GM23338 (cell line): ENCODE measurements around the gene RGMB. TPM values are rescaled to one million over a fixed set of nuclear protein-coding genes. Genes with fewer than 3 reads are reported as not detected.

Experiments used
- CTCF ChIP-seq, 2 experiments: fragments of 200-600 bp in 1 of 2; sonication (generic) in 1 of 2; conservative IDR thresholded peaks; 2 replicates each; pipeline versions ENCODE4 v1.5.1 to v1.6.1; 2016 to 2017; ENCODE audit warnings: antibody characterized with exemption in 2 of 2, low read depth in 2 of 2, mild to moderate bottlenecking in 2 of 2, moderate library complexity in 1 of 2
- ETS1 ChIP-seq: IDR thresholded peaks from 2 replicates; pipeline ENCODE4 v1.6.1; 2016; ENCODE audit warnings: antibody characterized with exemption
- JUNB ChIP-seq: IDR thresholded peaks from one replicate; pipeline ENCODE4 v1.6.1; 2016; ENCODE audit warnings: antibody characterized with exemption; ENCODE audit not compliant: unreplicated experiment
- REST ChIP-seq: IDR thresholded peaks from one replicate; pipeline ENCODE4 v1.6.1; 2018; ENCODE audit warnings: antibody characterized with exemption; ENCODE audit not compliant: unreplicated experiment
- STAT1 ChIP-seq: IDR thresholded peaks from one replicate; pipeline ENCODE4 v1.6.1; 2016; ENCODE audit warnings: antibody characterized with exemption; ENCODE audit not compliant: unreplicated experiment
- ZNF114 ChIP-seq: fragments of 250-450 bp; sonication (Bioruptor Pico); IDR thresholded peaks from 2 replicates; pipeline ENCODE4 v1.5.0; 2020; ENCODE audit warnings: mild to moderate bottlenecking, moderate library complexity
- ZNF462 ChIP-seq: fragments of 250-450 bp; sonication (Bioruptor Pico); IDR thresholded peaks from 2 replicates; pipeline ENCODE4 v1.5.0; 2020; ENCODE audit warnings: mild to moderate bottlenecking, moderate library complexity
- polyA plus RNA-seq: library from polyadenylated mRNA; unstranded; fragments of >200 nt; fragmentation: Nextera tagmentation; extraction: Ambion mirVana; gene quantifications from 2 replicates; pipeline ENCODE4 v1.2.1, GENCODE V29; 2016
- total RNA-seq: library from RNA; depleted of rRNA; stranded (reverse); fragments of >200 nt; shearing (Covaris generic); gene quantifications from 2 replicates; pipeline ENCODE4 v1.2.3, GENCODE V29; 2014

Gene RGMB
- total and polyA plus RNA-seq, 2 experiments from 2014 or later: 21.7 to 34.3 TPM

GRCh38 chr5:98768960-98769209 lies 4.6 kb upstream of the RGMB start (continued):
- no peak for TF ChIP-seq ZNF462 (CRISPR knock-in tag)
- no peak for TF ChIP-seq STAT1
- TF ChIP-seq ETS1: no peak
- TF ChIP-seq CTCF (conservative IDR thresholded peaks at IDR 0.05; ENCODE audit: low read depth in 2 of 2): no peak
- TF ChIP-seq ZNF114 (CRISPR knock-in tag): no peak
- TF ChIP-seq JUNB: no peak
- no peak for TF ChIP-seq REST
